NCI-H446 (cell line): Measurements from ENCODE around the gene ADAMTS20.
"Not testable (repeated sequence)": the region's sequence is repeated elsewhere in the genome, so short reads cannot be mapped to it uniquely, and the experiment has no call there.

Experiments used
- DNase-seq, 2 experiments: peaks; one replicate each; lab custom pipeline; 2025; lab: John Stamatoyannopoulos, UW

Gene ADAMTS20, protein sequence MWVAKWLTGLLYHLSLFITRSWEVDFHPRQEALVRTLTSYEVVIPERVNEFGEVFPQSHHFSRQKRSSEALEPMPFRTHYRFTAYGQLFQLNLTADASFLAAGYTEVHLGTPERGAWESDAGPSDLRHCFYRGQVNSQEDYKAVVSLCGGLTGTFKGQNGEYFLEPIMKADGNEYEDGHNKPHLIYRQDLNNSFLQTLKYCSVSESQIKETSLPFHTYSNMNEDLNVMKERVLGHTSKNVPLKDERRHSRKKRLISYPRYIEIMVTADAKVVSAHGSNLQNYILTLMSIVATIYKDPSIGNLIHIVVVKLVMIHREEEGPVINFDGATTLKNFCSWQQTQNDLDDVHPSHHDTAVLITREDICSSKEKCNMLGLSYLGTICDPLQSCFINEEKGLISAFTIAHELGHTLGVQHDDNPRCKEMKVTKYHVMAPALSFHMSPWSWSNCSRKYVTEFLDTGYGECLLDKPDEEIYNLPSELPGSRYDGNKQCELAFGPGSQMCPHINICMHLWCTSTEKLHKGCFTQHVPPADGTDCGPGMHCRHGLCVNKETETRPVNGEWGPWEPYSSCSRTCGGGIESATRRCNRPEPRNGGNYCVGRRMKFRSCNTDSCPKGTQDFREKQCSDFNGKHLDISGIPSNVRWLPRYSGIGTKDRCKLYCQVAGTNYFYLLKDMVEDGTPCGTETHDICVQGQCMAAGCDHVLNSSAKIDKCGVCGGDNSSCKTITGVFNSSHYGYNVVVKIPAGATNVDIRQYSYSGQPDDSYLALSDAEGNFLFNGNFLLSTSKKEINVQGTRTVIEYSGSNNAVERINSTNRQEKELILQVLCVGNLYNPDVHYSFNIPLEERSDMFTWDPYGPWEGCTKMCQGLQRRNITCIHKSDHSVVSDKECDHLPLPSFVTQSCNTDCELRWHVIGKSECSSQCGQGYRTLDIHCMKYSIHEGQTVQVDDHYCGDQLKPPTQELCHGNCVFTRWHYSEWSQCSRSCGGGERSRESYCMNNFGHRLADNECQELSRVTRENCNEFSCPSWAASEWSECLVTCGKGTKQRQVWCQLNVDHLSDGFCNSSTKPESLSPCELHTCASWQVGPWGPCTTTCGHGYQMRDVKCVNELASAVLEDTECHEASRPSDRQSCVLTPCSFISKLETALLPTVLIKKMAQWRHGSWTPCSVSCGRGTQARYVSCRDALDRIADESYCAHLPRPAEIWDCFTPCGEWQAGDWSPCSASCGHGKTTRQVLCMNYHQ (N-terminal part only)

DNA sequence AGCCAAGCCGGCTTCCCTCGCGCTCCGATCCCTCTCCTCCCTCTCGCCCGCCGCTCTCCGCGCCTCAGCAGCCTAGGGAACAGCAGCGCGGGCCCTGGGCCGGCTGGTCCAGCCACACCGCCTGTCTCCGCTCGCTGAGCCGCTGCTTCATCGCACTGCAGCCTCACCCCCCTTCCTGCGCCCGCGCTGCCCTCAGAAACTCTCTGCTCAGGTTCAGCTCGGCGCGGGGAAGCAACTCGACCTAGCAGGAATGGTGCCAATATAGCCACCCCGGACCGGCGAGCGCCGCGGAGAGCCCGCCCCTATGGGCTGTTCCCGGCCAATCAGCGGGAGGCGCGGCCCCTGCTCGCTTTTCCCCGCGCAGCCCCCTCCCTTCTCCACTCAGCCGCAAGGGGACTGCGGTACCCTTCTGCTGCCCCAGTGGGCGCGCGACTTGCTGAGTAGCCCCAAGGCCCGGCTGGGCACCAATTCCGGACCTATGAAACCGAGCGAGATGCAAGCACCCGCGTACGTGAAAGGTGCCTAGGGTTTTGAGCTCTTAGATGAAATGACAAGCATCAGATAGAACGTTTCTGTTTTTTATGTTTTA is at the start of gene ADAMTS20:
Gene ADAMTS20, minus strand, starts transcription at position 233 of the 589 bp plus-strand sequence. CDS start 282 bp downstream, outside the sequence.
- peak in 1 of 2 experiments; percentile 43 for DNase-seq

DNA sequence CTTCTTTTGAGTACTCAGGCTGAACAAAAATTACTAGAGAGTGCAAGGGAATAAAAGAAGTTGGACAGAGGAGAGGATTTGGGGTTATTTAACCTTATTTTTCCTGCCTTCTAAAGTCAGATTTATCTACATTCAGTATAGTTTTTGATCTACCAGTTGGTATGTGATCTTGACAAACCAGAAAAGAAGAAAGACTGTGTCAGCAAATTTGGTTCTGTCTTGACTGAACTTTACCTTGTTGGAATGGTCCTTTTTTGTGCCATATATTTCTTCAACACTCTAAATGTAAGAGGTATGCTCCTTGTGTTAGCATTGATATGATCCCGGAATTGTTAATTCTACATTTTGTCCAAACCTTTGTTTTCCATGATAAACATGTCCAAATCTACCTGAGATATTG is 47.7 kb upstream of the ADAMTS20 start:
- no peak for DNase-seq

DNA sequence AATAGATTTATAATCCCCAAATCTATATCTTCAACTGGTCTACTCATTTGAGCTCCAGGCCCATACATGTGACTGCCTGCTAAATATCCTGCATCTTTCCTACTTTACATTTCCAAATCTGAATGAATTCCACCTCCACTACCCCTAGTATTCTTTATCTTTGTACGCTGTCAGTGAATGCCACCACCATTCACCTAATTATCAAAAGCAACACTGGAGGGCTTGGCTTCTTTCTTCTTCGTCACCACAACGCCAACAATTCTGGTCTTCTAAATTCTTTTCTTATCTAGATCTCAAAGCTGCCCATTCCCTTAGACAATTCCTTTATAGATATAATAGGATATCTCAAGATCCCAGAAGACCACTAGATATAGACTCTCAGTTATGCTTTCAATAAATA is 47.1 kb upstream of the ADAMTS20 start:
- no peak for DNase-seq

DNA sequence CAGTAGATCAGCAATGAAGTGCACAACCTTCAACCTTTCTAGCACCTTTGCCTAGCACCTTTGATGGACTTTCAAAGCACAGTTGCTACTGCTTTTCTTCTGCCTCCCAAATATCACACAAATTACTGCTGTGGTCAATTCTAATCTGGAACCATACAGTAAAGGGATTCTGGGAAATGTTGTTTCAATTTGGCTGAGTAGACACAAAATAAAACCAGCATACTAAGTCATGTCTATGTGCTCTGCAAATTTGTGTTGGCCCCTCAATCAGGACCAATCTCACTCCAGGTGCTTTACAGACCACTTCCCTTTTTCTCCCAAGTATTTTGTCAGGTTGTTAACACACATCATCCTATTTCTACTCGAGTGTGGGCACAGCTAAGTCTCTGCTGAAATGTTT is 38.3 kb upstream of the ADAMTS20 start:
- no peak for DNase-seq

DNA sequence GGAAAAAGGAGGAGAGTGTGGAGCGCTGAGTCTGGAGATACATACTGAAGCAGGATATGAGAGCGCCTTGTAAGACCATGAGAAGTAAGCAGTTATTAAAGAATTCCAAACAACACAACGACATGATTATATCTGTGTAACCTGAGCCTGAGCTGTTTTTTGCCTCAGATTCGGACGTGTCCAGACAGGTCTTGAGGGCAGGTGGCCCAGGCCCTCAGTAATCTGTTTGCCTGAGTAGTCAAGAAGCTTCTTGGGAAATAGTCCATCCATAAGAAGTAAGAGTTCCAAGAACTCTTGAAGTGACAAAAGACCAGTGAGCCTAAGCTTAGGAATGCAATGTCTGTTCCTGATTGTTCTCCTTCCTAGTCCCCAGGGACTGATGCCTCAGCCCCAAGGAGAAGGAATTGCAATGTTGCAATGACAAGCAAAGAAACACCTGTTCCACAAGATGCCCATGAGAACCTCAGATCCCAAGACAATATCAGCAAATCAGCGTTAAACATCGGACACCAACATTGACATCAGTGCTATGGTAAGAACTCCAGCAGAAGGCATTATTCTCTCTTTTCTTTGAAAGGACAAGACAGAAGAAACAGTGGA is 34.7 kb upstream of the ADAMTS20 start:
- DNase-seq = no peak

DNA sequence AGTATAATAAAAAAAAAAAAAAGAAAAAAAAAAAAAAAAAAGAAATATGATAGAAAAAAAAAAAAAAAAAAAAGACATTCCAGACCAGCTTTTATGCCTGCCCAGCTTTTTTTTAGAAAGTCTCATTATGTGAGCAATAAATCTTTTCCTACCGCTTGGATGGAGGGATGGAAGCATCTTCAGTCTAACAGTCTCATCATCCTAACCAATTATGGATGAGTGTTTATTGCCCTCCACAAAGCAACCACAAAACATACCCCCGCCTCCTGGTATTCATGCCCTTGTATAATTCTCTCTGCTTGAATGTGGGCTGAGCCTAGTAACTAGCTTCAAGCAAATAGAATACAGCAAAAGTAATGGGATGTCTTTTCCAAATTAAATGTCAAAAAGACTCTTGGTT is 33.7 kb upstream of the ADAMTS20 start:
- DNase-seq = no peak

DNA sequence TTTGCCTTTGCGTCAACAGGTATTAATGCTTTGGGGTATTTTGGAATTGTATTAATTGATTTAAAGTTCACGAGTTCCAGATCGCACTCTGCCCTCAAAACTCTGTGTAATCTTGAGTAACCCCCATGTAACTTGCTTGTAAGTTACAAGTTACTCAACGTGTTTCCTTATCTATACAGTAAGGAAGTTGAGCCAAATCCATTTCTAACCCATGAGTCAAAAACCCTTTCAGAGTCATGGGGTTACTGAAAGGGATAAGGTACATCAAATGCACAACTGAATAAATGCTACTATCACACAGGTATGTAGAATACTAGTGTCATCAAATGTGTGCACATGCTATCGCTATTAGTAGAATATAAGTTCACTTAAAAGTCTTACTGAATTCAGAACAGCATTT is 28.6 kb upstream of the ADAMTS20 start:
- no peak for DNase-seq

DNA sequence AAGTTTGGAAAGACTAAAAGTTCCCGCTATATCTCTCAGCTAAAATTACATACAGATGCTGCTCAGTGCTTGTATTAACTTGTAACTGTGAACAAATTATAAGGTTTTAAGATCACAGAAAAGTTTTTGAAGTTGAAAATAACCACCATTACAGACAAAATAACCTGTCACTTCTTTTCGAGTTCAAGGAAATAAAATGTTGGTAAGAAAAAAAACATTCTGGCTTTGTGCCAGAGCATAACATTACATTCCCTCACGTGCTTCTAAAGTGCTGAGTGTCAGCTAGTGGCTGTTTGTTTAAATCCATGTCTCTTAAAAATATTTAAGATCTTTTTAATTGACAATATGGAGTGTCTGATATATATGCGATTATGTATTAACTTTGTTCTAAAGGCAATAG is 27.2 kb upstream of the ADAMTS20 start:
- no peak for DNase-seq

DNA sequence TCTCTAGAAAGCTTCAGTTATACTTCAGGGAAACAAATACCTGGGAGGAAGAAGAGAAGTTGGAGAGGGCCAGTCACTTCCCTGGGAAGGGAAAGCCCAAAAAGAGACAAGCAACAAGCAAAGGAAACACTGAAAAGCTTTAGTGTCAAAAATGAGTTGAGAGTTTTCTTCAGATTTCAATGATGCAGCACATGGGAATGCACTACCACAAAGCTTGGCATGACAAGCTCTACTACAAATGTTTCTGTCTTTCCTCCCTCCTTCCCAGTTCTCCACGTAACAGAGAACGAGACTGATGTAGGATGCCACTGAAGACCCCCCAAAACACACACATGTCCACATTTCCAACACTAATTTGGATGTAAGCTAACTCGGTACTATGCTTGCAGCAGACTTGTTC is 26.8 kb upstream of the ADAMTS20 start:
- DNase-seq = no peak

DNA sequence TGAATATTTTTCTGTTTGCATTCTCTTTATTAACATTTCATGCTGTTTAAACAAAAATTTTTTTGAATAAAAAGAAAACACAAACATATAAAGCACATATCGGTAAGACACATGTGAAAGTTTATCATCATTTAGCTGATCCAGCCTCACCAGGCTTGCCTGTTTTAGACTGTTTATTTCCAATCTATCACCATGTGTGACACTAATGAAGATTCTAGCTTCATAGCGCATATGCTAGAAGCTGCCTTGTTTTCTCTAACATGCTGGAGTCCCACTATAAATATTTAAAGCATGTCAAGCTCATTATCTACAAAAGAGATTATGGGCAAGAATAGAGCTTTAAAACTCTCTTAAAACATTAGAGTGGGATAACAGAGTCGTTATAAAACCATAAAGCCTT is 25.4 kb upstream of the ADAMTS20 start:
- no peak for DNase-seq

DNA sequence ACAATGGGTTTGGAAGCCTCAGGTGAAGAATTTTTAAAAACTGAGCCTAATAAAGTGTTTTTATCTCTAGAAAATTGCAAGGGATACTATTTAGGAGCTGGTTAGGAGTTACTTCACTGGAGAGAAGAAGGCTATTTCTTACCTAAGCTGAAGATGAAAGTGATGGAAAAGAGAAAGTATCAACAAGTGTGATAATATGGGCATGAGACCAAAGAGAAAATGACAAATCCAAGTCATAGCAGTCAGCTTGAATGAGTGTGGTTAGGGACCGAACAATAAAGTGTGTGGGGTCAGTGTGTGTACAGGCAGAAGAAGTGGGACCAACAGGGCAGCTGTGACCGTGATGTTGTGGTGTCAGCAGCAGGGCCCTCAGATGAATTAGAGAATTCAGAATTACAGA is 24.2 kb upstream of the ADAMTS20 start:
- DNase-seq = no peak

DNA sequence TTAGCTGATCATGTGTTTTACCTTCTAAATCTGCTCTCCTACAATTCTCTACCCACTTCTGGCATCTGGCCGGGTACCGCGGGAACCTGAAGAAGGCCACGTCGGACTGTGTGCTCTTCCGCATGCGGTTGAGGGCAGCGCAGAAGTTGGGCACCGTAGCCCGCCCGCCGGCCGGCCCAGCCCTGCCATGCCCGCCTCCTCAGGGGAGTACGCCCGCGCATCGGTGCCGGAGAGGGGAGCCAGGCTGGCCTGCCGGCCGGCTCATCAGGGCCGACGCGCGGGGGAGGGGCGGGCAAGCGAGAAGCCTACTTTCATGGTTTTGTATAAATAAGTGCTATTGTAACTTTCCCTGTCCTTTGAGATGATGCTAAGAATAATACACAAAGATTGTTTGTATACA is 19.9 kb upstream of the ADAMTS20 start:
- no peak for DNase-seq

DNA sequence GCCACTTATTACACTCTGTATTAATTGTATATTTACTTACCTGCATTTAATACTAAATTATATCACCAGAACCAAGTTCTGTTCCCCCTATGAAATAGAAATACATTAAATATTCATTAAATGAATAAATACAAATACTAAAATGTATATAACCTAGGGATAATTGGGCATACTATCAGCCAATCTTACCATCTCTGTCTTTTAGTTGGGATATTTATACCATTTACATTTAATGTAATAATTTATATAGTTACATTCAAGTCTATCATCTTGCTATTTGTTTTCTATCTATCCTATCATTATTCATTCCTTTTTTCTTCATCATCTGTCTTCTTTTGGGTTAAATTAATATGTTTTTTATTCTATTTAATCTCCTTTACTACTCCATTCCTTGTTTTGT is 4.1 kb upstream of the ADAMTS20 start:
- DNase-seq = no peak

DNA sequence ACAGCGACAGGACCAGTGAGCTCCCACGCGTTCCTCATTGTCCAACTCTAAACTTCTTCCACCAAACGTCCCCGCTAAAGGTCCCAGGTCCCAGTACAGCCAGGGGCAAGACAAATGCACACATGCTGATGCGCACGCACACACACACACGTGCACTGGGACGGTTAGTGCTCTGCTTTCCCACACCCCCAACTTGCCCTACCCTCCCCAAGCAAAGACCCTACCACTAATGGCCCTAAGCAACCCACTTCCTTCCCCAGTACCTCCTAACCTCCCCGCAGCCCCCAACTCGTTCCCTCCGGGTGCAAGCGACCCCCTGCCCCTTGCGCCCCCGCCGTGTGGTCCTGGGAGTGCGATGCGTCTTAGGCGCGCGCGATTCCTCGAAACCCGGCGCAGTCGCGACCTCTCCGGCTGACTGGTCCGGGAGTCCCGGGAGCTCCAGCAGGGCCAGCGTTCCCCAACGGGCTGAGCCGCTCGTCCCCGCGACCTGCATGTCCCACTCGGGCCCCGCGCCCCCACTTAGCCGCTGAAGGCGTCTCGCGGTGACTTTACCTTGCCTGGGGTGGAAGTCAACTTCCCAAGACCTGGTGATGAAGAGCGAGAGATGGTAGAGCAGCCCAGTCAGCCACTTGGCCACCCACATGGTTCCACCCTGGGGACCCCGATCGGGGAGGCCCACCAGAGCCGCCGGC is 578 bp downstream of the ADAMTS20 start:
- DNase-seq = peak in 1 of 2 experiments; percentile 12

DNA sequence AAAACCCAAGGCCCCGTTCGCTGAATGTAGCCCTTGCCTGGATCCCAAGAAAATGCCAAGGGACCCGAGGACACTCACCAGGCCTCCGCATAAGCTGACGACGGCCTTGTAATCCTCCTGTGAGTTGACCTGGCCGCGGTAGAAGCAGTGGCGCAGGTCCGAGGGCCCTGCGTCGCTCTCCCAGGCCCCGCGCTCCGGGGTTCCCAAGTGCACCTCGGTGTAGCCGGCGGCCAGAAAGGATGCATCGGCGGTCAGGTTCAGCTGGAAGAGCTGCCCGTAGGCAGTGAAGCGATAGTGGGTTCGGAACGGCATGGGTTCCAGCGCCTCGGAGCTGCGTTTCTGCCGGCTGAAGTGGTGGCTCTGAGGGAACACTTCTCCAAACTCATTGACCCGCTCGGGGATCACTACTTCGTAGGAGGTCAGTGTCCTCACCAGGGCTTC is 1.2 kb downstream of the ADAMTS20 start:
- no peak for DNase-seq

DNA sequence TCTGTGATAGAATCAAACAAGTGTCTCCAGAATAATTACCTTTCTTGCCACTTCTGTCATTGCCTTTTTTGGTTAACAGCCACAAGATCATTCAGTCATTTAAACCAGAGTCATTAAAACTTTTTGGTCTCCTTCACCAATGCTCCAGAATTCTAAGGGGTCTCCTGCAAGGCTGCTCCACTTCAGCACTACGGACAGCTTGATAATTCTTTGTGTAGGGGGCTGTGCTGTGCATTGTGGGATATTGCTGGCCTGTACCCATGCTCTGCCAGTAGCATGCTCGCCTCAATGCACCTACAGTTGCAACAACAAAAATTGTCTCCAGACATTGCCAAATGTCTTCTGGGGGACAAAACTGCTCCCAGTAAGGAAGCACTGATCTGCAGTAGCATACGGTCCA is 7.3 kb downstream of the ADAMTS20 start:
- no peak for DNase-seq

DNA sequence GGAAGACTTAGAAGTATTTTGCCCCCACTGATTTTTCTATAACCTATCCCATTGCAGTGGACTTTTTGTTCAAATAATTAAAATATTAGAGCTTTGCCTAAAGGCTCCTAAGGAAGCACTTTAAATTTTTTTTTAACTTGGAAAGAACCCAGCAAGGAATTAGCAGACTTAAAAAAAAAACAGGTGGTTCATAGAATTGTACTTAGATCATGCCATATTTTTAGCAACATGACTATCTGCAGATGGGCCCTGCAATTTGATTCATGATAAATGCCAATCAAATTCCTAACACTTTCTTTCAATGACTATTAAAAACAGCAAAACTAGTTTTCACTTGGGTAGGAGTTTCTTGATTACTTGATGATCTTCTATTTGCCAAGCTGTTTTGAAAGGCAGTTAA is 11.5 kb downstream of the ADAMTS20 start:
- DNase-seq = peak; percentile 12 to 78

DNA sequence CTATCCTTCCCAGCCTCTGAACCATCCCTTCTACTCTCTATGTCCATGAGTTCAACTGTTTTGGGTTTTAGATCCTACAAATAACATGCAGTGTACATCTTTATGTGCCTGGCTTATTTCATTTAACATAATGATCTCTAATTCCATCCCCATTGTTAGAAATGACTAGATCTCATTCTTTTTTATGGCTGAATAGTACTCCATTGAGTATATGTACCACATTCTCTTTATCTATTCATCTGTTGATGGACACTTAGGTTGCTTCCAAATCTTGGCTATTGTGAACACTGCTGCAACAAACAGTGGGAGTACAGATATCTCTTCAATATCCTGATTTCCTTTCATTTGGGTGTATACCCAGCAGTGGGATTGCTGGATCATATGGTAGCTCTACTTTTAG is 14.3 kb downstream of the ADAMTS20 start:
- not testable (repeated sequence) for DNase-seq

DNA sequence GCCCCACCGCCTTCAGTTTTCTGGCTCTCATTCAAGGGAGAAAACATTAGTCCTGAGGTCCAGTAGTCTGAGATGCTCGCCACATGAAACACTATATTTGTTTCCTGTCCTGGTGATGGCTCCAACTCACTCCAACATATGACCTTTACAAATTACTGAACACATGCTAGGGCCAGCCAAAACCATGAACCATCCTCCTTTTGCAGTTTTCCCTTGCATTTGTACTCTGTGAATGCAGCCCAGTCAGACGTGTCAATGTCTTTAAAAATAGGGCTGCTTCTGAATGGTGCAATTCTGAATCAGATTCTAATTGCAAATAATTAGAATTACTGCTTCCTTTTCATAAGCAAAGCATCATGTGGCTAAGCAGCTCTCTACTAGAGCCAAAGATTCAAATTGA is 36.0 kb downstream of the ADAMTS20 start:
- no peak for DNase-seq

DNA sequence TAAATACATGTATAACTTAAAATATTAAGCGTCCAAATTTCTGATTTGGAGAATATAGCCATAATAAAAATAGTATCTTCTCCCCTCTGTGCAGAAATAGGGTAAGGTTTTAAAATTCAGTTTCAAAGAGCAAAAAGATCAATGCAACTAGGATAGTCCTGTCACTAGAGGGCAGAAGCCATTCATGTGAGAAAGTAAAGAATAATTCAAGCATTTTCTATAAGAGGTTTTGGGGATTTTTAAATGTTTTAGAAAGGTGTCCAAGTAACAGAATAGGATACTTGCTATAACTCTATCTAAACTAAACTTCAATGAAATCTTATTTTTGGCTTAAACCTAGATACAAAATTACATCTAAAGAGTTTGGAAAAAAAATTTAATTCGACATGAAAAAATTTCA is 50.3 kb downstream of the ADAMTS20 start:
- DNase-seq = peak in 1 of 2 experiments; percentile 54

DNA sequence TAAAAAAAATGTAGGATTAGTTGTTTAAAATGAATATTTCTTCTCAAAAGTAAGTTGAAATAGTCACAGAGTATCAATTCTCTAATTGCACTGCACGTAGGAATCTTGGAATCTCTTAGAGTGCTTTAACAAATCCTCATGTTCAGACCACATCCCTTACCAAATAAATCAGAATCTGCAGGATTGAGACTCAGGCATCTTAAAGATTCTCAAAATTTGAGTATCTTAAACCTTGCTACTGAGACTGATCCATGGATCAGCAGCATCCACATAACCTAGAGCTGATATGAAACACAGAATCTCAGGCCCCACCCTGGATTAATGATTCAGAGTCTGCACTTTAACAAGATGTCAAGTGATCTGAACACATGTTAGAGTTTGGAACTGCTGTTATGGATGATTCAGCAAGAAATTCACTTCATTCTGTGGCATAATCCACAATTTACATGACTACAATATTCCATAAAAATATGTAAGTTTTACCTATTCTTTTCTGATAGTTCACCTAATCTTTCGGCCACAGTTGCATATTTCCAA is 58.7 kb downstream of the ADAMTS20 start:
- DNase-seq = no peak
